ENCODE measurements around the gene DYNLT3.

- TF ChIP-seq, protein P1, sequence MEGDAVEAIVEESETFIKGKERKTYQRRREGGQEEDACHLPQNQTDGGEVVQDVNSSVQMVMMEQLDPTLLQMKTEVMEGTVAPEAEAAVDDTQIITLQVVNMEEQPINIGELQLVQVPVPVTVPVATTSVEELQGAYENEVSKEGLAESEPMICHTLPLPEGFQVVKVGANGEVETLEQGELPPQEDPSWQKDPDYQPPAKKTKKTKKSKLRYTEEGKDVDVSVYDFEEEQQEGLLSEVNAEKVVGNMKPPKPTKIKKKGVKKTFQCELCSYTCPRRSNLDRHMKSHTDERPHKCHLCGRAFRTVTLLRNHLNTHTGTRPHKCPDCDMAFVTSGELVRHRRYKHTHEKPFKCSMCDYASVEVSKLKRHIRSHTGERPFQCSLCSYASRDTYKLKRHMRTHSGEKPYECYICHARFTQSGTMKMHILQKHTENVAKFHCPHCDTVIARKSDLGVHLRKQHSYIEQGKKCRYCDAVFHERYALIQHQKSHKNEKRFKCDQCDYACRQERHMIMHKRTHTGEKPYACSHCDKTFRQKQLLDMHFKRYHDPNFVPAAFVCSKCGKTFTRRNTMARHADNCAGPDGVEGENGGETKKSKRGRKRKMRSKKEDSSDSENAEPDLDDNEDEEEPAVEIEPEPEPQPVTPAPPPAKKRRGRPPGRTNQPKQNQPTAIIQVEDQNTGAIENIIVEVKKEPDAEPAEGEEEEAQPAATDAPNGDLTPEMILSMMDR (optimal IDR thresholded peaks at IDR 0.05 in 1 of 3, IDR thresholded peaks at IDR 0.05 in 1 of 3, conservative IDR thresholded peaks at IDR 0.05 in 1 of 3; ENCODE audit: extremely low read depth in 1 of 3, insufficient read depth in 2 of 3, low read length in 3 of 3): no peak
- TF ChIP-seq EZH2 (IDR thresholded peaks at IDR 0.05; ENCODE audit: low read length): no peak
Observed at GRCh38 chrX:37860721-37861120, 13.3 kb upstream of the DYNLT3 start.

Data from keratinocyte (primary cell).